ENCODE data around the gene ARHGEF7.

The ARHGEF7 gene

DNA sequence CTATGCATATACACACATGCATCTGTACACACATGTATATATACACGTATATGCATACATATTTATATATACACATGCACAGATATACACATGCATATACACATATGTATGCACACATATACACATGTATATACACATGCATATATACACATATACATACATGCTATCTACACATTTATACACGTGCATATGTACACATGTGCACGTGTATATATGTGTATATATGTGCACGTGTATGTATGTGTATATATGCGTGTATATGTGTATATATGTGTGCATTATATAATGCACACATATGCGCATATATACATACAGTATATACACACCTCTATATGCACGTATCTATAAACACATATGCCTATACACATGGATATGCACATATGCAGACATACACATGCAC, 17.8 kb downstream of the ARHGEF7 start:
- no peak for DNase-seq (ENCODE audit: low read depth, low spot score)

DNA sequence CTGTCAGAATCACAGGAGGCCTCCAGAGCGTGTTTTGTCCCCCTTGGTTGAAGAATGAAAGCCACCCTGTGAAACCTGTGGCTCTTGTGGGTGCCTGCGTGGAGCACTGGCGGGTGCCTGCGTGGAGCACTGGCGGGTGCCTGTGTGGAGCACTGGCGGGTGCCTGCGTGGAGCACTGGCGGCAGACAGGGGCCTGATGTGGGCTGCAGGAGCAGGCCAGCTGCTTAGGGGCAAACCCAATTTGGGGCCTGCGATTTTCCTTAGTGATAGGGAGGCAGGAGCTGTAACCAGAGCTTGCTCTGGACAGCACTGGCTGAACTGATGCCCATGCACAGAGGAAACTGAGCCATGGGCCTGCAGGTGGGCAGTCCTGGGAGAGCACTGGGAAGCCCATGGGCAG, 24.3 kb downstream of the ARHGEF7 start:
- DNase-seq (ENCODE audit: low read depth, low spot score): no peak

DNA sequence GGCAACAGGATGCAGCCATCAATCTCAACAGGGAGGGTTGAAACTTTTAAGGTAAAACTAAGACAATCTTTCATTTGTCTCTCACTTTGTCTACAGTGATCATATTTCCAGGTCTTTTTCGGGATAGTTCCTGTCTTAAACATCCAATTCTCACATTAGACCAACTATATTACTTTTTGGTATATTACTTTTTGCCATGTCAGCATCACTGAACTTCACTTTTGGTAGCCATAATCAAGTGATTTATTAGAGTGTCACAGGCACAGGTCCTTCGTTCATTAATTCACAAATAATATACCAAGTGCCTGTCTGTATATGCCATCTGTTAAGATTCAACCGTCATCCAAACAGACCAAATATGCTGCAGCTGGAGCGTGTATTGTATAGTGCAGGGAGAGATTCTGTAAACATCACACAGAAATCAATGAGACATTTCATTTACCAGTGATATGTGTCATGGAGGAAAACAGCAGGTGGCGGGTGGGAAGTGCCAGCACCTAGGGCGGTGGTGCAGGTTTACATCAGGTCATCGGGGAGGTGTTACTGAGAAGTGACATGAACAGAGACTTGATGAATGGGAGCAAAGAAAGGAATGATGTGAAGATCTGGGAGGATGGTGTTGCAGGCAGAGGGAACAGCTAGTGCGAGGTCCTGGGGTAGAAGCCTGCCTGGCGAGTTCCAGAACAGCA, 24.9 kb downstream of the ARHGEF7 start:
- no peak for DNase-seq (ENCODE audit: low read depth, low spot score)

DNA sequence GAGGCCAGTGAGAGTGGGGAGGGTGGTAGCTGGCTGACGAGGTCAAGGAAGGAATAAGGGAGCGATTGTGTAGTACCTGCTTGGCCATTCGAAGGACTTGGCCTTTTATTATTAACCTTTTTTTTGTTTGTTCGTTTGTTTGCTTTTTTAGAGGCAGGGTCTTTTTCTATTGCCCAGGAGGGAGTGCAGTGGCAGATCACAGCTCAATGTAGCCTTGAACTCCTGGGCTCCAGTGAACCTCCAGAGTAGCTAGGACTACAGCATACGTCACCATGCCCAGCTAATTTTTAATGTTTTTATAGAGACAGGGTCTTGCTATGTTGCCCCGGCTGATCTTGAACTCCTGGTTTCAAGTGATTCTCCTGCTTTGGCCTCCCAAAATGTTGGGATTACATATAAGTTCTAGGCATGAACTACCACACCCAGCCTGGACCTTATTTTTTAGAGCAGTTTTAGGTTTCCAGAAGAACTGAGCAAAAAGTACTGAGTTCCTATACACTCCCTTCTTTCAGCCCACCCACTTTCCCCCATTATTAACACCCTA, 25.5 kb downstream of the ARHGEF7 start:
- DNase-seq (ENCODE audit: low read depth, low spot score): no peak

DNA sequence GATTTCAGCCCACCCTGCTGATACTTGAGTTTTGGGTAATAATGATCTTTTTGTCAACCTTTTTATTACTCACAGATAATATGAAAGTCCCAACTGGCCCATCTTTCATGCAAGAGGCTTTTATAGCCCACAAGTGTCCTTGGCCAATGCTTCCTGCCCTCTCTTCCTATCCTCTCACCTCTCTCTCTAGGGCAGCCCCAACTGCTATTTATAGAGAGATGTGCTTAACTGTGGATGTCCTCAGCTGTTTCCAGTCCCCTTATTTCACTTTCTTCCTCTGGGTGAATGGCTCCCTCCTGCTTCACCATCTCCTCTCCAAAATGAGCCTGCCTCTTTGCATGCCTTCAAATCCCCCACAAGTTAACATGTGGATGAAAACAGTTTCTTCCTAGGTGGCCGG, 27.4 kb downstream of the ARHGEF7 start:
- no peak for DNase-seq (ENCODE audit: low read depth, low spot score)

DNA sequence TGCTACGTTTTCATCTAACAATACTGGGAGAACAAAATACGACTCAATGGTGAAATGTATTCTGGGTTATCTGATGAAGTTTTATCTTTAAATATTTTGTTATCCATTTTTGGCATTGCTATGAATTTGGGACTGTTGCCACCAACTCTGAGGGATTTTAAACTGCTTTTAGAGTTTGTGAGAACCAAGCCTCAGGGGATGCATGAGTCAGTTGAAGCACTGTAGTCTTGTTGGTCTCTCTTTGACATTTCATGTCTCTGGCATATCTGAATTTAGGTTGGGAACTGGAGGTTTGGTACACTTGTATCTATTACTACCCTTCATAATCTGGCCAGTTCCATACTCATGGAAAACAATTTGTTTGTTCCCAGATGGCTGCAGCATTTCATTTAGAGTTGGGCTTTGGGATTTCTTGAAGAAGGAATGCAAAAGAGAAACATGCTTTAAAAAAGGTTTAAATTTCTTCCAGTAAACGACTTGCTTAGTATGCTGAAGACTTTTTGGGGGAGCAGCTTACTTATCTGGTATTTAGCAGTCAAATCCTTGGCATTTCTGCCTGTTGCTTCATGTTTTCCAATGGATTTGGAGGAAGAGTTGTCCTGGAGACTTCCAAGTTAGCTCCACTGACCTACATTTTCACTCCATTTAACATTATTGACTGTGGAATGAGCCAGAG, 28.9 kb downstream of the ARHGEF7 start:
- no peak for DNase-seq (ENCODE audit: low read depth, low spot score)

DNA sequence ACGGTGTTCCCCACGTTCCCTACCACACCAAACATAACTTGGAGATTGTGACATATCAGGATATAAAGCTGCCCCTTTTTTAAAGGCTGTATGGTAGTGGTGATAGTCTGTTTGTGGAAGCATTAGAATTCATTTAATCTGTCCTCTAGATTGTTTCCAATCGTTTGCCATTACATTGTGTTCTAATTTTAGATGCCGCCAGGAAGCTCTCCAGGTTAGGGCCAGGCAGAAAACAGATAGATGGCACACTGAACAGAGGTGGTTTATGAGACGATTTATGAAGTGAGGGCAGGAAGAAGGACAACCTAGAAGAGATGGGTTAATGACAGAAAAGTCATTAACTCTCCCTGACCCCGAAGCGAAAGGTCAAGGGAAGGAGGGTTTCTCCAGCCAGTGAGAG, 30.0 kb downstream of the ARHGEF7 start:
- DNase-seq (ENCODE audit: low read depth, low spot score): no peak

DNA sequence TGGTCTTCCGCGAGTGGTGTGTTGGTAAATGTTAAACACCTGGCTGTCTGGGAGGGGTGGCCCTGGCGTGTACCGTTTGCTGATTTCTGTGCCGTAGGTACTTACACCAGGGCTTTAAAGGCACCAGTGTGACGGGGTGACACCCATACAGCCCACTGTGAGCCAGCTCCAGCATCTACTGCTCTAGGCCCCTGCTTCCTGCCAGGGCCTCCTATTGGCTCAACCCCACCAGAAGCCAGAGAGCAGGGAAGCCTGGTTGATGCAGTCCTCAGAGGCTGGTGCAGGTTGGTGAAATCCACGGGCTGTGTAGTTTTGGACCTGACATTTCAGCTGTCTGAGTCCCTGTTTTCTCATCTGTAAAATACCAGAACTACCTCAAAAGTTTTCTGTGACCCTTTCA, 30.4 kb downstream of the ARHGEF7 start:
- DNase-seq (ENCODE audit: low read depth, low spot score): no peak

DNA sequence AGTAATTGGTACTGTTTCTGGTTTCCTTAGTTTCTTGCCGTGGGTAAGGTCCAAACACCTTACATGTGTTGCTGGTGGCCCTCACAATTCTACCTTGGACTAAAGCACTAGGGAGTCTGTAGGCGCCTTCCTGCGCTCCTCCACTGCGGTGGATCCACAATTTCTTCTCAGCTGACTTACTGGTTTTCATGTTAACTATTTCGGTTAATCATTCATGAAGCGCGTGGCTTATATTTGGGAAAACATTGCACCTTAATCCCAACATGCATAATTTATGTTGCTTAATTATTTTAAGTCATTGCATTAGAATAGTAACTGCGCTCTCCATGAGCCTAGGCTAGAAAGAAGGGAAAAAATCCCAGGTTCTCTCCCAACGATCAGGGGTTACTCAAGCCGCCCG, 37.7 kb downstream of the ARHGEF7 start:
- no peak for DNase-seq (ENCODE audit: low read depth, low spot score)

DNA sequence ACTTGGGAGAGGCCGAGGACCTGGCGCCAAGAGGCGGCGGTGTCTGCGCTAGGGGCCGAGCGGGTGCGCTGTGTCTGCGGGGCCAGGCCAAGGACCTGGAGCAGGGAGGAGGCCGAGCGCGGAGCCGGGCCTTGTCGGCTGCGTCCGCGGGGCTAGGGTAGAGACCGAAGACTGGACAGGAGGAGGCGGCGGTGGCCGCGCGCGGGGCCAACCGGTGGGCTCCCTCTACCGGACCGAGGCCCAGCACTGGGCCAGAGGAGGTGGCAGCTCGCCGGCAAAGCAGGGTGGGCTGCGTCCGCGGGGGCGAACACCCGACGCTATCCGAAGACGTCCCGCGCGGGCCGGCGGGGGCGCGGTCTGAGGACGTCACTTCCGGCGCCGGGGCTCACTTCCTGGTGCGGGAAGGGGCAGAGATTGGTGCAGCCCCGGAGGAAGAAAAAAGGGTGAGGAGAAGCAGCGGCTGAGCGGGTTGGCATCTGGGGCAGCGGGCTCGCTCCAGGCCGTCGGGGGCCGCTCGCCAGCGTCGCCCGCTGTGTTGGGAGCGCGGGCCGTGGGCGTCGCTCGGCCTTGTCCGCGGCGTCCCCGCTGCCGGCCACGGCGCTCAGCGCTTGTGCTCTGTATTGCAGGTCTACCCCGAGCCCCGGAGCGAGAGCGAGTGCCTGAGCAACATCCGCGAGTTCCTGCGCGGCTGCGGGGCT, 38.3 kb downstream of the ARHGEF7 start:
- DNase-seq (ENCODE audit: low read depth, low spot score): peak; percentile 98

DNA sequence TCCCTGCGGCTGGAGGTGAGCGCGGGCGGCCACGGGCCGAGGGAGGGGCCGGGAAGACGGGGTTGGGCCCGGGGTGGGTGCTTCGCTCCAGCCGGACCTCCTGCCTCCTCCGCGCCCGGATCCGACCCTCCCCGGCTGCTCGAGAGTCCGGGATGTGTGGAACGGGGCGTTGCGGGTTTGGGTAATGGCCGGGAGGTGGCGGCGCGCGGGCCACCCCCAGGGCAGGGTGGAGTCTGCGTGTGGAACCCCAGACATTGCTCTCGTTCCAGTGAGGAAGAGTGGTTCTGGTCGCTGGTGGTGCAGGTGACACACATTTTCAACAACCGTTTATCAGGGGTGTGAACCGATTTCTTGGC, 38.8 kb downstream of the ARHGEF7 start:
- peak; percentile 66 for DNase-seq (ENCODE audit: low read depth, low spot score)

DNA sequence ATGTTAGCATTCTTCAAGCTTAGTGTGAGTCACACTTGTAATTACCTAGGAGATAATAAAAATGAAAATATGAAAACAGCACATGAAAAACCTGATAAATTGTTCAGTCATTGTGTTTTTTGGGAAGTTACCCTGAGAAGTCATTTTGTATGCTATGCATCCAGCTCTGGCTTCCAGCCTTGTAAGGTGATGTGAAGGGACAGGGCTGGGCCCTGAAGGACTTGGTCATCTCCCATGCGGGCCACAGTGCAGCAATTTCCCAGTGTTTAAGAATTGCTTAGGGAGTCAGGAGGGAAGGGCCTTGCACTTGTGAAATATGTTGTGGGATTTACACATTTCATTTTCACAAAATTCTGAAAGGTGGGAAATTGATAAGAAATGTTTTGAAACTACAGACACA, 41.3 kb downstream of the ARHGEF7 start:
- no peak for DNase-seq (ENCODE audit: low read depth, low spot score)

DNA sequence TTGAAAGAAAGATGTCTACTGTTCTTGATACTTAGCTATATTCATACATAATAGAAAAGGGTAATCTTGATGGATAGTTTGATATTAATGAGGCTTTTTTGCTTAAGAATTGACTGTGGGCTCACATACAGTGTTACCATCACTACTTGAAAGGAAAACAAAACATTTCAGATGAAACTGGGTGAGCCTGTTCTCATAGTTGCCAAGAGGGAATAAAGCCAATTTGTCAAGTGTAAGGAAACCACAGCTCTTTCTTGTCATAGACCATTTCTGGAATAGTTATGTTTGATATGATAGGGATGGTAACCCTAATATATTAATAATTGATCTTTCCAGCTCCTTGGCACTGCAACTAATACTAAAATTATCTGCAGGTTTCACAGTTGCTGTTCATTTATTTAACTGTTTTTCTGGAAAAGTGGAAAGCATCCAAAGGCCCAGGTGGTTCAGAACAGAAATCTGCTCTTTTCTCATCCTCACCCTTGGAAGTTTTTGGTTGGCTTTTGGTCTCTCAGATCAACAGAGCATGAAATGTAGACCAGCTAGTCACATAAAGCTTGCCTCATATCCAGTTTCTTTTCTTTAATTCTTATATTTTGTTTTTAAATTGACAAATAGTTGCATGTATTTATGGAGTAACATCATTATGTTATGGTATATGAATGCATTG, 43.2 kb downstream of the ARHGEF7 start:
- DNase-seq (ENCODE audit: low read depth, low spot score): no peak

DNA sequence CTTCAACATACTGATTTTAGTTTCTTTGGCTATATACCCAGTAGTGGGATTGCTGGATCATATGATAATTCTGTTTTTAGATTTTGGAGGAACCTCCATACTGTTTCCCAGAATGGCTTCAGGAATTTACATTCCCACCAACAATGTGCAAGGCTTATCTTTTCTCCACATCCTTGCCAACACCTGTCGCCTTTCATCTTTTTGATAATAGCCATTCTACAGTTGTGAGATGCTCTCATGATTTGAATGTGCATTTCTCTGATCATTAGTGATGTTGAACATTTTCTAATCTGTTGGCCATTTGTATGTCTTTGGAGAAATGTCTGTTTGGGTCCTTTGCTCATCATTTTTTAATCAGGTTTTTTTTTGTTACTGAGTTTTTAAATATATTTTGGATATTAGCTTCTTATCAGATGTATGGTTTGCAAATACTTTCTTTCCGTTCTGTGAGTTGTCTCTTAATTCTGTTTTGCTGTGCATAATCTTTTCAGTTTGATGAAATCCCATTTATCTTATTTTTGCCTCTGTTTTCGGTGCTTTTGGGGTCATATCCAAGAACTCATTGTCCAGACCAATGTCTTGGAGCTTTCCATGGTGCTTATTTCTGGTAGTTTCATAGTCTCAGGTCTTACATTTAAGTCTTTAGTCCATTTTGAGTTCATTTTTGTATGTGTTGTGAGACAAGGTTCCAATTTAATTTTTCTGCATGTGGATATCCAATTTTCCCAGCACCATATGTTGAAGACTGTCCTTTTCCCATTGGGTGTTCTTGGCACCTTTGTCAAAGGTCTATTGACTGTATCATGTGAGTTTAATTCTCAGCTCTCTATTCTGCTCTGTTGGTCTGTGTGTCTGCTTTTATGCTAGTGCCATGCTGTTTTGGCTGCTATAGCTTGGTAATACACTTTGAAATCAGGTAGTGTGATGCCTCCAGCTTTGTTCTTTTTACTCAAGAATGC, 44.5 kb downstream of the ARHGEF7 start:
- DNase-seq (ENCODE audit: low read depth, low spot score): no peak

DNA sequence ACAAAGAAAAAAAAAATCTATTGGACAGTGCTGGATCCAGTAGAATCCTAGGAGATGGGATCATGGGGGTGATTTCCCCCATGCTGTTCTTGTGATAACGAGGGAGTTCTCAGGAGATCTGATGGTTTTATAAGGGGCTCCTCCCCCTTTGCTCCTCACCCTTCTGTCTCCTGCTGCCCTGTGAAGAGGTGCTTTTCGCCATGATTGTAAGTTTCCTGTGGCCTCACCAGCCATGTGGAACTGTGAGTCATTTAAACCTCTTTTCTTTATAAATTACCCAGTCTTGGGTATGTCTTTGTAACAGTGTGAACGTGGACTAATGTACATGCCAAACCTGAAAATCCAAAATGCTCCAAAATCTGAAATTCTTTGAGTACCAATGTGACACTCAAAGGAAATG, 45.5 kb downstream of the ARHGEF7 start:
- DNase-seq (ENCODE audit: low read depth, low spot score): no peak

DNA sequence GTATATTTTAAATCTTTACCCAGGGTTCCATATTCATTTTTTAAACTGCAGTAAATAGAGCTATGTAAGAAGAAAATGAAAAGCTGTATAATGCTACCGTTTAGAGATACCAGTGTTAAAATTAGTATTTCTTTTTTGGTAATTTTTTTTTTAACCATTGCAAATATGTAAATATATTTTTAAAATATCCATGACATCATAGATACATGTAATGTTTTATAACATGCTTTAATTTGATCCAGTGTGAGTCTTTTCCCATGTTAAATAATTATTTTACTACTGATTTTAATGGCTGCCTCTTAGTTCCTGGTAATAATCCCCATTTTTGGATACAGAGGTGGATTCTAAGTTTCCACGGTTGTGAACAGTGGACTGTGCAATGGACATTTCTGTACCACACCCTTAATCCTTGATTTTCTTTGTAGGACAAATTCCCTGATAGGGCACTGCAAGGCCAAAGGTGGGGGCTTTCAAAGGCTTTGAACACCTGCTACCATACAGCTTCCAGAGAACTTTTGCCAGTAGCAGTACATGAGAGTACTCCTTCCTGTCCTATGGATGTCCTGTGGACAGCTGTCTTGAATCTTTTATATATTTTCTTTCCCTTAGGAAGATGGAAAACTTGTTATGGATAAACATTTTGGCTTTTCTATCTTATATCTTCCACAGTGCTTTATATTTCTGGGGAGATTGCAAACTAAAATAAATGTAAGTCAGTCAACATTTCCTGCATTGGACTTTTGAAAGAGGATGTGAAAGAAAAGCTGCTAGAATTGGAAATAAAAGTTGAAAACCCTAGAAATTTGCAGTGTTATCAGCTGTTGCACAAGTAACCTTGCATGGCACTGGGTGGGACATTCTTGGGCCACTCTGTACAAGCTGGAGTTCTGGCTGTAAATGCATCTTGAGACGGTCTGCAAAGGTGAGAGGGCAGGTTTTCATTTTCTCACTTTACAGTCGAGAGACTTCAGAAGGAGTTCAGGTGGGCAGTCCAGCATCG, 46.8 kb downstream of the ARHGEF7 start:
- no peak for DNase-seq (ENCODE audit: low read depth, low spot score)

DNA sequence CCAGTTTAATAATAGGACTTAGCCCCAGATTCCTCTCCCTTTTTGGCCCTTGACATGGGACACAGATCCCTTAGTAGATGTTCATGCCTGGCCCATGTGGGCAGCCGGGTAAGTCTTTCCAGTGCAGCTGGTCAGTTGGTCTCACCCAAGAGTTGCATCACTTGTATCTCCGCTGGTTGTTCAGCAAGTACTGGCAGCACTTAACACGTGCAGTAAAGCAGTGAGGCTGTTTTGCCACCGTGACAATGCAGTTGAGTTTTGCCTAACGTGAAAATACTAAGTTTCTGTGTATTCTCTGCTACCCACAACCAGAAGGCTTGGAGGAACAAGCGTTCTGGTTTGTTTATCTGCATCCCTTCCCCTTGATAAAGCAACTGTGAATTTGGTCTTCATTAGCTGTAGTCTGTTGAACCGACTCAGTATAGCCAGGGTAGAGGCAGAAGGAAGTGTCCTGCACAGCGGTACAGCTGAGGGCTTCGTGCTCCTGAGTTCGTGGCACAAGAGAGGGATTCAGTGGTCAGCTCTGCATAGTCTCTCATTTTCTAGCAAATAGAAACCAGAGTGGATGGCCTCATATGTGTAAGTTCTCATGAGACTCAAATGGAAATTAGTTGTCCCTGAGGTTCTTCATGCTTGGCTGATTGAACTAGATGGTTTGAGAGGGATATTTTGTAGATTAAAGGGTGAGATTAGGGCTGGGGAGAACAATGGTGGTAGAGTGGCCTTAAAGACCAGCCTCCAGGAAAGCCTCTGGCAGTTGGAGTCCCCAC, 50.3 kb downstream of the ARHGEF7 start:
- DNase-seq (ENCODE audit: low read depth, low spot score): no peak

DNA sequence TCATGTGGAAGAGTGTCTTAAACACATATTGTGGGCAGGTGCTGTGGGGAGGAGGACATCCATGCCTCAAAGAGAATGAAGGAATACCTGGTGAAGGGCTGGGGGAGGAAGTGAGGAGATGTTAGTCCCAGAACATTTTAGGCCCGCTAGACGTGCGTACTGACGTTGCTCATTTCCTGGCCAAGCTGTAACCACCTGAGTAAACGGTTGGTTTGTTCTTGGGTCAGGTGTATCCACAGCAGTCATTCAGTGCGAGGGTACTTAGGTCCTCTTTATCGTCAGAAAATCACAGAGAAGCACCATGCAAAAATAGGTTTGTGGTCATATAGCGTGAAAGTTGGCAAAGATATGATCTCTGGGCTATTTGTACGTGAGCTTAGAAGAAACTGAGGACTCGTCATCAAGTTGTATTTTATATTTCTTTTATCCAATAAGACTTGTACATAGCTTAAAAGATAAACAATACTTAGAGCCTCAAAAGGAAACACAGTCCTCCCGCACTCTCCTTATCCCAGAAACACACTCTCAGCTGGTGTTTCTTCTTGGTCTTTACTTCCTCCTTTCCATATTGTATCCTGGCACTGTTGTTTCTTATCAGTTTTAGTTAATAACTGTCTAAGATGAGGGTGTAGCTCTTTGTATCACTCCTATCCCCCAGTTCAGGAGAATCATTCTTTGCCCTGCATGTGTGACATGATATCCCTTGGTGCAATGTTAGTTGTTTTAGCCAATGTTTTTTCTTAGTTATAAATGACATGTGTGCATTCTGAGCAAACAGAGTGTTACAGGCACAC, 52.0 kb downstream of the ARHGEF7 start:
- no peak for DNase-seq (ENCODE audit: low read depth, low spot score)
